ENCODE results near the gene ENO1. TPM values are rescaled to one million over a fixed set of nuclear protein-coding genes. Genes with fewer than 3 reads are reported as not detected.

ENO1 gene
- total and polyA plus RNA-seq, 10 of the 15 experiments (the other 5 are each of a cell fraction or from before 2014, with no cell fraction given), result 1,850 to 4,219 (median 2,331) TPM

- peaks cover 2% of the 10 kb centered on the region; the same call in 1 of the 2 replicates for H3K4me1 ChIP-seq (ENCODE audit: control insufficient read depth, insufficient read depth, low read length)
- DNase-seq (ENCODE audit: low read depth, low spot score), result no peak
- H3K4me3 ChIP-seq, result no peak overlapping the region
- H3K4me2 ChIP-seq (ENCODE audit: control insufficient read depth, insufficient read depth), result no peak overlapping the region
- no peak overlapping the region for H3K9ac ChIP-seq (ENCODE audit: control insufficient read depth, insufficient read depth, low read length)
- CTCF ChIA-PET, result interaction anchor here (0.7 to 7.9 kb wide), 3 partner anchors 117 to 160 kb away, joined by 3 to 143 read pairs (median 4); no protein-coding TSS in a partner anchor
- RAD21 ChIA-PET (ENCODE audit: unreplicated experiment), result interaction anchor here (0.9 to 1.4 kb wide), 3 partner anchors 12 to 289 kb away, joined by 3 read pairs; no protein-coding TSS in a partner anchor
- POLR2A ChIA-PET, result no interaction called here
- intact Hi-C loops (cut with micrococcal nuclease; ENCODE audit: unreplicated experiment) (no loop called here), in situ Hi-C loops (cut with MboI) (loop anchor here (5.0 kb wide), 1 partner anchor 282 kb away; no protein-coding TSS in a partner anchor)
- H2AFZ ChIP-seq (ENCODE audit: control insufficient read depth, low read depth, low read length), result no peak overlapping the region
- TF ChIP-seq SRF (IDR thresholded peaks at IDR 0.05; ENCODE audit: low read depth in 2 of 2, low read length in 2 of 2) (no peak), SUZ12 (IDR thresholded peaks at IDR 0.05; ENCODE audit: unreplicated experiment) (no peak), BMI1 (IDR thresholded peaks at IDR 0.05; ENCODE audit: borderline replicate concordance) (no peak), GATAD2B (conservative IDR thresholded peaks at IDR 0.05; ENCODE audit: low read depth) (no peak), STAT3 (IDR thresholded peaks at IDR 0.05; ENCODE audit: low read depth, low read length) (no peak), SIN3A (IDR thresholded peaks at IDR 0.05; ENCODE audit: low read depth, low read length) (no peak), ESRRA (IDR thresholded peaks at IDR 0.05; ENCODE audit: low read length) (no peak), CEBPZ (IDR thresholded peaks at IDR 0.05; ENCODE audit: low read depth, low read length) (no peak), BRCA1 (IDR thresholded peaks at IDR 0.05; ENCODE audit: low read depth, low read length) (no peak)
- no TSS peak for BruUV-seq (replicated peaks)
- SMC1A ChIA-PET (ENCODE audit: uncharacterized antibody, unreplicated experiment), result interaction anchor here (0.8 to 1.5 kb wide), 6 partner anchors 45 to 283 kb away, joined by 3 to 4 read pairs (median 3); no protein-coding TSS in a partner anchor
- no peaks in the 10 kb centered on the region; the same call in 2 of the 3 replicates for H3K9me3 ChIP-seq (replicated peaks; ENCODE audit: control insufficient read depth, insufficient read depth, low read length)
- no peaks in the 10 kb centered on the region for H3K36me3 ChIP-seq (ENCODE audit: control insufficient read depth in 2 of 2, insufficient read depth in 2 of 2, low read length in 1 of 2)
- no peaks in the 10 kb centered on the region for H4K20me1 ChIP-seq (ENCODE audit: control insufficient read depth, insufficient read depth)
- WGBS (ENCODE audit: insufficient coverage, insufficient replicate concordance, low lambda C conversion rate, missing lambda C conversion rate), result 64% methylated on average over 7 of the region's 7 CpGs
- H3K27me3 ChIP-seq (replicated peaks in 1 of 2; ENCODE audit: control insufficient read depth in 2 of 2, insufficient read depth in 2 of 2, low read length in 1 of 2), result no peaks in the 10 kb centered on the region
- no peak overlapping the region for H3K27ac ChIP-seq (ENCODE audit: control insufficient read depth, insufficient read depth)
- FAIRE-seq, result no peak
- peaks cover 1% of the 10 kb centered on the region; the same call in 1 of the 2 replicates for H3K79me2 ChIP-seq (ENCODE audit: control insufficient read depth, insufficient read depth, low read length)
- no peak for ATAC-seq
Measured at GRCh38 chr1:8844501-8845006, 33.9 kb downstream of the ENO1 start.

All from GM12878 (cell line).